DOHH2 (cell line): ENCODE measurements around the gene PDE4D.

Experiments
- H3F3A ChIP-seq: fragments of 200-600 bp; sonication (generic), shearing (Covaris generic); 2 replicates; pipeline ENCODE4 v1.6.0; 2016; ENCODE audit warnings: antibody characterized with exemption, mild to moderate bottlenecking; ENCODE audit not compliant: control insufficient read depth, insufficient read depth
- H3K27ac ChIP-seq: fragments of 200-600 bp; sonication (generic); 2 replicates; pipeline ENCODE4 v1.5.1; 2014; ENCODE audit warnings: low read depth, mild to moderate bottlenecking, low read length, moderate library complexity
- H3K27me3 ChIP-seq: fragments of 200-600 bp; sonication (generic); 2 replicates; pipeline ENCODE4 v1.6.1; 2014; ENCODE audit warnings: mild to moderate bottlenecking, low read length, mixed read lengths; ENCODE audit not compliant: control insufficient read depth
- H3K36me3 ChIP-seq: fragments of 200-600 bp; sonication (generic); 2 replicates; pipeline ENCODE4 v1.6.1; 2014; ENCODE audit warnings: mild to moderate bottlenecking, low read length, moderate library complexity, mixed read lengths; ENCODE audit not compliant: control insufficient read depth
- H3K4me1 ChIP-seq: fragments of 200-600 bp; sonication (generic); 2 replicates; pipeline ENCODE4 v1.6.1; 2014; ENCODE audit warnings: mild to moderate bottlenecking, low read length, mixed read lengths; ENCODE audit not compliant: control insufficient read depth
- H3K4me2 ChIP-seq: fragments of 200-600 bp; sonication (generic); 2 replicates; pipeline ENCODE4 v1.6.0; 2014; ENCODE audit warnings: mild to moderate bottlenecking, low read length, moderate library complexity
- H3K4me3 ChIP-seq: fragments of 200-600 bp; sonication (generic); 2 replicates; pipeline ENCODE4 v1.5.1; 2014; ENCODE audit warnings: mild to moderate bottlenecking, low read length, mixed read lengths
- H3K79me2 ChIP-seq: fragments of 200-600 bp; sonication (generic); 2 replicates; pipeline ENCODE4 v1.6.1; 2014; ENCODE audit warnings: mild to moderate bottlenecking, low read length, mixed read lengths; ENCODE audit not compliant: control insufficient read depth
- H3K9me2 ChIP-seq: fragments of 200-600 bp; sonication (generic); replicated peaks from 2 replicates; pipeline ENCODE4 v1.6.1; 2014; ENCODE audit warnings: mild to moderate bottlenecking, low read length, mixed read lengths; ENCODE audit not compliant: control insufficient read depth
- H3K9me3 ChIP-seq: fragments of 200-600 bp; sonication (generic); 2 replicates; pipeline ENCODE4 v1.6.1; 2014; ENCODE audit warnings: antibody characterized with exemption, low read length, mixed read lengths; ENCODE audit not compliant: control insufficient read depth, insufficient read depth
- H4K20me1 ChIP-seq: fragments of 200-600 bp; sonication (generic); 2 replicates; pipeline ENCODE4 v1.6.0; 2014; ENCODE audit warnings: low read depth, mild to moderate bottlenecking, antibody characterized with exemption, low read length, moderate library complexity; ENCODE audit not compliant: control insufficient read depth, insufficient read depth
- CTCF ChIP-seq: fragments of 200-600 bp; sonication (generic); IDR thresholded peaks from one replicate; pipeline ENCODE4 v1.5.1; 2014; ENCODE audit warnings: antibody characterized with exemption, mild to moderate bottlenecking, low read depth, low read length; ENCODE audit not compliant: poor library complexity, severe bottlenecking
- EZH2phosphoT487 ChIP-seq: fragments of 200-600 bp; sonication (generic); IDR thresholded peaks from 2 replicates; pipeline ENCODE4 v1.6.1; 2017; ENCODE audit warnings: borderline replicate concordance, mild to moderate bottlenecking, antibody characterized with exemption, low read length, moderate library complexity, mixed read lengths

The PDE4D gene

GRCh38 chr5:59569158-59569557, 324.4 kb downstream of the PDE4D start:
- H3K4me2 ChIP-seq: no peak overlapping the region
- H3K27ac ChIP-seq: no peak overlapping the region
- no peak for TF ChIP-seq EZH2phosphoT487
- no peak for TF ChIP-seq CTCF
- no peaks in the 10 kb centered on the region for H3F3A ChIP-seq
- no peaks in the 10 kb centered on the region for H3K9me3 ChIP-seq
- H3K27me3 ChIP-seq: no peaks in the 10 kb centered on the region
- H3K9me2 ChIP-seq: no peaks in the 10 kb centered on the region
- no peaks in the 10 kb centered on the region for H3K79me2 ChIP-seq
- no peak overlapping the region for H3K4me3 ChIP-seq
- no peaks in the 10 kb centered on the region for H4K20me1 ChIP-seq
- H3K4me1 ChIP-seq: no peaks in the 10 kb centered on the region
- no peaks in the 10 kb centered on the region for H3K36me3 ChIP-seq

- no peak overlapping the region for H3K27ac ChIP-seq
- H4K20me1 ChIP-seq: no peaks in the 10 kb centered on the region
- H3K36me3 ChIP-seq: no peaks in the 10 kb centered on the region
- H3K9me2 ChIP-seq: no peaks in the 10 kb centered on the region
- peaks cover 3% of the 10 kb centered on the region for H3K4me1 ChIP-seq
- TF ChIP-seq EZH2phosphoT487: no peak
- TF ChIP-seq CTCF: no peak
- H3K4me2 ChIP-seq: no peak overlapping the region
- no peaks in the 10 kb centered on the region for H3K79me2 ChIP-seq
- no peaks in the 10 kb centered on the region for H3K27me3 ChIP-seq
- H3K9me3 ChIP-seq: no peaks in the 10 kb centered on the region
- H3F3A ChIP-seq: no peaks in the 10 kb centered on the region
- no peak overlapping the region for H3K4me3 ChIP-seq
Observed at GRCh38 chr5:59568161-59568560, 325.4 kb downstream of the PDE4D start.

- no peak overlapping the region for H3K4me2 ChIP-seq
- H3K27ac ChIP-seq: no peak overlapping the region
- H3K36me3 ChIP-seq: no peaks in the 10 kb centered on the region
- H3K9me3 ChIP-seq: no peaks in the 10 kb centered on the region
- no peaks in the 10 kb centered on the region for H3K79me2 ChIP-seq
- H3K9me2 ChIP-seq: no peaks in the 10 kb centered on the region
- H3F3A ChIP-seq: no peaks in the 10 kb centered on the region
- no peak overlapping the region for H3K4me3 ChIP-seq
- TF ChIP-seq CTCF (no peak), EZH2phosphoT487 (no peak)
- H3K27me3 ChIP-seq: no peaks in the 10 kb centered on the region
- peaks cover 13% of the 10 kb centered on the region for H3K4me1 ChIP-seq
- no peaks in the 10 kb centered on the region for H4K20me1 ChIP-seq
Observed at GRCh38 chr5:59565551-59565950, 328.0 kb downstream of the PDE4D start.

GRCh38 chr5:59564895-59565294, 328.6 kb downstream of the PDE4D start:
- H3K4me1 ChIP-seq: peaks cover 13% of the 10 kb centered on the region
- no peak overlapping the region for H3K4me3 ChIP-seq
- no peak for TF ChIP-seq EZH2phosphoT487
- no peak for TF ChIP-seq CTCF
- H3K27me3 ChIP-seq: no peaks in the 10 kb centered on the region
- H3K27ac ChIP-seq: no peak overlapping the region
- H3F3A ChIP-seq: no peaks in the 10 kb centered on the region
- no peaks in the 10 kb centered on the region for H4K20me1 ChIP-seq
- H3K9me2 ChIP-seq: no peaks in the 10 kb centered on the region
- H3K9me3 ChIP-seq: no peaks in the 10 kb centered on the region
- no peaks in the 10 kb centered on the region for H3K79me2 ChIP-seq
- H3K36me3 ChIP-seq: no peaks in the 10 kb centered on the region
- no peak overlapping the region for H3K4me2 ChIP-seq
